Measurements from ENCODE around the gene CLEC9A. TPM values are rescaled to one million over a fixed set of nuclear protein-coding genes. Genes with fewer than 3 reads are reported as not detected.

CLEC9A gene
- total RNA-seq, result not detected in 2 replicates

GRCh38 chr12:10030446-10030845 is at the start of gene CLEC9A:
Gene CLEC9A, plus strand, starts transcription at chr12:10030682. Its CDS starts 22,006 bp downstream, at chr12:10052688.

GRCh38 chr12:9999016-9999415 is 31.5 kb upstream of the CLEC9A start, which contains the start of gene CLEC1B:
Gene CLEC1B, minus strand, starts transcription at chr12:9999121. Its CDS starts 21 bp downstream, at chr12:9999100.

GRCh38 chr12:10098791-10099190 is 68.3 kb downstream of the CLEC9A start, which contains the start of gene CLEC1A:
Gene CLEC1A, minus strand, starts transcription at chr12:10098985. Its CDS starts 63 bp downstream, at chr12:10098922.

Other genes with a start within 250 kb of the CLEC9A start
- gene KLRF1, start 203.2 kb upstream of the CLEC9A start, total RNA-seq, result 0.13 and 0.32 TPM in 2 replicates
- 0.78 and 2.4 TPM in 2 replicates for gene CLEC2B, start 161.3 kb upstream of the CLEC9A start, total RNA-seq
- gene KLRF2, start 149.2 kb upstream of the CLEC9A start, total RNA-seq, result not detected in 2 replicates
- gene CLEC2A, start 98.3 kb upstream of the CLEC9A start, total RNA-seq, result not detected in 2 replicates
- not detected in 2 replicates for gene CLEC12A, start 59.3 kb upstream of the CLEC9A start, total RNA-seq
- gene CLEC1B, start 31.6 kb upstream of the CLEC9A start, total RNA-seq, result not detected in 2 replicates
- not detected in 2 replicates for gene CLEC12B, start 20.1 kb upstream of the CLEC9A start, total RNA-seq
- gene CLEC1A, start 68.3 kb downstream of the CLEC9A start, total RNA-seq, result under 0.01 TPM in 1 of 2 replicates, not detected in the other
- gene CLEC7A, start 99.5 kb downstream of the CLEC9A start, total RNA-seq, result not detected in 2 replicates
- gene OLR1, start 141.4 kb downstream of the CLEC9A start, total RNA-seq, result not detected in 2 replicates
- not detected in 2 replicates for gene TMEM52B, start 148.3 kb downstream of the CLEC9A start, total RNA-seq
- gene GABARAPL1, start 182.2 kb downstream of the CLEC9A start, total RNA-seq, result 46.3 and 49.6 TPM in 2 replicates